Stimulated activated CD8-positive, alpha-beta memory T cell treated with anti-CD3 and anti-CD28 coated beads, Interleukin-7, amount 100 ng/mL, for 4 hours (primary cell): ENCODE measurements around the gene RGL2.

Experiments used
- DNase-seq, 2 donors: peaks; one replicate each; pipeline ENCODE4 v3.0.0-alpha.2; 2020; ENCODE audit warnings: low read depth in 2 of 2

The RGL2 gene

DNA sequence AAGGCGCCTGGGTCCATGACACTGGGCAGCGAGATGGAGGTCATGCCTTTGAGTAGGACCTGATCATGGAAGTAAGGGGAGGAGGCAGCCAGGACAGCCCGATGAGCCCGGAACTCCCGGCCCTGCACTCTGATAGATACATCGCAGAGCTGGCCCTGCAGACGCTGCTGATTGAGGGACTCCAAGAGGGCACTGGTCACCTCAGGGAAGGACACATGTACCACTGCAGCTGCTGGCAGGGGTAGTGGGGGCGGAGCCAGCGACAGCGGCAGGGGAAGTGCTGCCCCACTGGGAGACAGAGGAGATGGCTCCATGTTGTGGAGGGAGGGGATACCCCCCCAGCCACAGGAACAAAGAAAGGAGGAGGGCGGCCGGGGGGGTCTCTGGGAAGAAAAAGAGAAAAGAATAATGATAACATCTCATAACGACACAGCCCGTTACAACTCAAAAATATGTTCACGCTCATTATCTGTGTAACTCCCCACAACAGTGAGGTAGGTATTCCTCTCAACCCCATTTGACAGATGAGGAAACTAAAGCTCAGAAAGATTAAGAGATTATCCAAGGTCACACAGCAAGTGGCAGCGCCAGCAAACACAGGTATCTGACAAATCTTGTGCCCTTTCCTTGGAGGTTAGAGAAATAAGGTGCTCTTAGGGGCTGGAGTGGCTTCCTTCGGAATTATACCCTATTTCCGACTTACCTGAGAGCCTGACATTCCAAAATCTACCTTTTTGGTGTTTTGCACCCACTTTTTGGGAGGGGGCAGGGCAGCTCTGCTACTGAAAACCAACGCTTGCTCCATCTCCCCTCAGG is 18.1 kb upstream of the RGL2 start:
- DNase-seq, result no peak

GRCh38 chr6:33315793-33316602 is 17.3 kb upstream of the RGL2 start:
- DNase-seq, result no peak

DNA sequence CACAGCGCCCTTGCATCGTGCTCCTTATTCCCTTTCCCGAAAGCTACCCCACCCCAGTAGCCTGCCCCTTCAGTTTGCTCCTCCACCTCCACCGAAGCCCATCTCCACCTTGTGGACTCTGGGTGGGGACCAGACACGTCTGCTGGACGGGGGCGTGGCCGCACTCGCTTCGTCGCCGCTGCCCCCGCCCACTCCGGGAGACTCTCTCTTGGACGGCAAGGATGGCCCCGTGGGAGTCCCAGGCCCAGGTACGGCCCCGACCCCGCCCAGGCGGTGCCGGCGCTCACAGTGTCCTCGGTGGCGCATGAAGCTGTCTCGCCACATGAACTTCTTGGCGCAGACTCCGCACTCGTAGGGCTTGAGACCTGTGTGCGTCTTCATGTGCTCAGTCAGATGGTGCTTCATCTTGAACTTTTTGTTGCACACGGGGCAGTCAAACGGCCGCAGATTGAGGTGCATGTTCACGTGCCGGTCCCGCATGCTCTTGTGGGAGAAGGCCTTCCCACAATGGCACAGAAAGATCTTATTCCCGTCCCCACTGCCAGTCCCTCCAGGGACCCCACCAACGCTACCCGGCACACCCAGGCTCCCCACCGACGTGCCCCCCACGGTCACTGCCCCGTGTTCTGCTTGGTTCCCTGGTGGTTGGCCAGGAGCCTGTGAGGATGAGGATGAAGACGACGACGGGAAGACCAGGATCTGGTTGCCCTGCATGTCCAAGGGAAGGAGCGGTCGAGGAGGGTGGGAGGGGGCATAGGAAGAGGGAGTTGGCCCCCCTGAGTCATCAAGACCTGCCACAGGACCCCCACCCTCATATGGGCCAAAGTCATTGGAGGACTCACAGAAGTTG is 16.4 kb upstream of the RGL2 start:
- DNase-seq, result no peak

GRCh38 chr6:33314515-33314942 is 15.8 kb upstream of the RGL2 start:
- peak; percentile 57 to 62 for DNase-seq

DNA sequence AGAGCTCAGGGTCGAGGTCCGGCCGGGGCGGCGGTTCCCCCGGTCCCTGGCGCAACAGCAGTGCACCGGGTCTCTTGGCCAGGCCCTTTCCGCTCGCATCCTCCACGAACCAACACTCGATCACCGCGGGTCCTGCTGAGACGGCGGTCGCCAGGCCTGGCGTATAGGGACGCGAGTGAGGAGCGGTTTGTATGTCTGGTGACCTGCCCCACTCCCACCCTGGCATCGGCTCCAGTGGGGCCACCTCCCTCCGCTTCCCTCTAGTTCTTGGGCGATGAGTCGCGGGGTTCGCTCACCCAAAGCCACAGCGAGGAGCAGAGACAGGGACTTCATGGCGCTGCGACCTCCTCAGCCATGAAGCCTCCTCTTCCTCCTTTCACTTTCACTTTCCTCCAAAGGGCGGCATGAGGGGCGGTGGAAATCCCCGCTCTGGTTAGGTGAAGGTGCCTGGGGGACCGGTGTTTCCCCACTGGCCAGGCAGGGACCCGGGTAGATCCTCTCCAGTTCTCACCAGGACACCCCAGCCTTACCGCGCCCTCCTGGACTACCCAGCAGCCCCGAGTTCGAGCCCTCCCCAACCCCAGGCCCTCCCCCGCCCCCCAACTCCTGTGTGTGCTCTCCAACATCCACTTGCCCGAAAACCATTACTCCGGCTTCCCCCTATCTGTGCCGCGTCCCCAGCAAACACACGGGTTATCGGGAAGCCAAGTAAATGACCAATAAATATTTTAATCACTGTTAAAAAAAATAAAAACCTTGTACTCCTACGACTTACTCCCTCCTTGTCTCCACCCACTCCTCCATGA is 15.2 kb upstream of the RGL2 start, which contains the start of gene TAPBP:
Gene TAPBP (minus strand): TSS at position 370 of the 806 bp plus-strand sequence. CDS start 37 bp downstream, at position 333.
- peak; percentile 83 to 87 for DNase-seq

DNA sequence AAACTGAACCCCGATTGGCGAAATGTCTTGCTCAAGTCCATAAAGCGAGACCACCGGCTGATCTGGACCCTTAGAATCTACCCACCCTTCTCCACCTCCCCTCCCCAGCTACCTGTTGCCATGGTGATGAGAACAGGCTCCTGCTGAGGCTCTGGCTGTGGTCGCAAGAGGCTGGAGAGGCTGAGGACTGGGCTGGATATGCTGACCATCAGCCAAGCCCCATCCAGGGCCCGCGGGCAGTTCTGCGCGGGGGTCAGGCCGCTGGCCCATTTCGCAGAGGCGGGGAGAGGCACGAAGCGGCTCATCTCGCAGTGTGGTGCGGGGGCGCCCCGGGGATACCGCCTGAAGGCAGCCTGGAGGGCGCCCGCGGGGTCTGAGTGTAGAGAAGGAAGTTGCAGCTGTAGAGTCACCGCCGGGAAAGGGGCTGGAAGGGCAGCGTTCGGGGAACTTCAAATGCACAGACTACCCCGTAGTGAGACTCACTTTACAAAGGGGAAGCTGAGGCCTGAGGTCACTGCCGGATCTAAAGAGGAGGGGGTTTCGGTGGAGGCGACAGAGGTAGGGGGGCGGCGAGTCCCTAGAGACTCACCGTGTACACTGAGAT is 14.5 kb upstream of the RGL2 start:
- DNase-seq, result peak in 1 of 2 donors; percentile 55

GRCh38 chr6:33312361-33313104 is 13.8 kb upstream of the RGL2 start:
- peak; percentile 76 to 77 for DNase-seq

DNA sequence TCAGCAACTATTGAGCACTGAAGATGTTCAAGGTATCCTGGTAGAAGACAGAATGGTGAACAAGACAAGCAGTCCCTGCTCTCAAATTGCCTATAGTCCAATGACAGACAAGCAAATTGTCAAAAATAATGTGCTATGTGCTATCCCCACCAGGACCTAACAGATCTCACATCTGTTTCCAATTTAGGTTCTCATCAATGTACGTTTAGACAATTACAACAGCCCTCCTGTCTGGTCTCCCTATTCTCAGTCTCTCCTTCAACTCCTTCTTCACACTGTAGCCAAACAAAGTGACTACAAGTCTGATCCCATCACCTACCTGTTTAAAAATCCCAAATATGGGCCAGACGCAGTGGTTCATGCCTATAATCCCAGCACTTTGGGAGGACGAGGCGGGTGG is 7.6 kb upstream of the RGL2 start:
- no peak for DNase-seq

GRCh38 chr6:33305052-33305451 is 6.3 kb upstream of the RGL2 start:
- DNase-seq, result no peak

DNA sequence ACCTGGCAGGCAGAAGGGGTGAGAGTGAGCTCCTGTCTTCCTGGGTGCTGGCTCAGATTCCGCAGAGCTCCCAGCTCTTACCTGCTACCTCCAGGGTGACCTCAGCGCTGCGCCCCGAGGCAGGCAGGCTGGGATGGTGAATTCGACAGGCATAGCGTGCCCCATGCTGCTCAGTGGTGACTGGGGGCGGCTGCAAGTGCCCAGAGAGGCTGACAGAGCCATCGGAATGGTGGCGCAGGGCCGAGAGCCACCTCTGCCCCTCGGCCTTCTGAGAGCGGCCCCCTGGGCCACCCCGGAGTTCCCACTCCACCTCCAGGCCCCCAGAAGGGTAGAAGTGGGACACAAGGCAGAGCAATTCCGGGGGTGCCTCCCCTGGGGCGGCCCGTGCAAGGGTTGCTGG is 5.5 kb upstream of the RGL2 start:
- DNase-seq, result no peak

DNA sequence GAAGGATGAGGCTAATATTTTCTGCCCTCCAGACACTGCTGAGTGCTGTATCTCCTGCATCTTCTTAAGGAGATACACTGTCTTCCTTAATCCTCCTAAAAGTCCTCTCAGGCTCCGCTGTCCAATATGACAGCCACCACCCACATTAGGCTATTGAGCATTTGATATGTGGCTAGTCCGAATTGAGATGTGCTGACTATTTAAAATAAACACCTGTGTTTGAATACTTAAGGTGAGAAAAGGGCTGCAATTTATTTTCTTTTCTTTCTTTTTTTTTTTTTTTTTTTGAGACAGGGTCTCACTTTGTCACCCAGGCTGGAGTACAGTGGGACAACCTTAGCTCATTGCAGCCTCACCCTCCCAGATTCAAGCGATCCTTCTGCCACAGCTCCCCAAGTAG is 3.1 kb upstream of the RGL2 start:
- no peak for DNase-seq

GRCh38 chr6:33299237-33299944 is 649 bp upstream of the RGL2 start:
- peak; percentile 86 to 90 for DNase-seq

DNA sequence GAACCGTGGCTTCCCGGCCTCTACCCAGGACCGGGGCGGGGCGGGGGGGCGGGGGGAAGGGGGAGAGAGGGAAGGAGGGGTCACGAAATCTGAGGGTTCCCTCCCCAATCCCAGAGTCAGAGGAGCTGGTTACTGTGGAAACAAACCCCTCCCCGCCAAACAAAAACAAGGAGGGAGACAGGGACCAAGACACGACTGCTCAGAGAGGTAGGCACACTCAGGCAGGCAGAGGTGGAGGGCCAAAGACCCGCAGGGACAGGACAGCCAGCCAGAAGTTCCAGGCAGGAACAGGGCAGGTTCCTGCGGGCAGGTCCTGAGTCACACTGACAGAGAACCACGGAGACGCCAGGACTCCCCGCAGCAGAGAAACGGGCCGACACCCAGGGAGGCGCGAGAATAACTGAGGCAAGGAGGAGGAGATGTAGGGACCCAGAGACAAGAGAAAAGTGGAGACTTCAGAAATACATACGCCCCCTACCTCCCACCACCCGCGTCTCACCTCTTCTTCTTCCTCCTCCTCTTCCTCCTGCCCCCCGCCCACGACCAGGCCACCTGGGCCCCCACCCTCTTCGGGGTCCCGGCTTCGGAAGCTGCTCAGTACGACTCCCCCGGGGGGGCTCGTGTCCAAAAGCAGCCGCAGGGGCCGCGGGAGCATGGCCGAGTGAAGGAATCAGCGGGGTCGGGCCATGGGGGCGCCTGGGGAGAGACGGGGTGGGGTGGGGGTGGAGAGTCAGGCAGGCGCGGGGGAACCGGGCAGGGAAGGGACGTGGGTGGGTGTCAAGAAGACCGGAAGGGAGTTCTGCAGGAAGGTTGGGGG is 578 bp downstream of the RGL2 start:
- DNase-seq, result peak; percentile 17 to 31

DNA sequence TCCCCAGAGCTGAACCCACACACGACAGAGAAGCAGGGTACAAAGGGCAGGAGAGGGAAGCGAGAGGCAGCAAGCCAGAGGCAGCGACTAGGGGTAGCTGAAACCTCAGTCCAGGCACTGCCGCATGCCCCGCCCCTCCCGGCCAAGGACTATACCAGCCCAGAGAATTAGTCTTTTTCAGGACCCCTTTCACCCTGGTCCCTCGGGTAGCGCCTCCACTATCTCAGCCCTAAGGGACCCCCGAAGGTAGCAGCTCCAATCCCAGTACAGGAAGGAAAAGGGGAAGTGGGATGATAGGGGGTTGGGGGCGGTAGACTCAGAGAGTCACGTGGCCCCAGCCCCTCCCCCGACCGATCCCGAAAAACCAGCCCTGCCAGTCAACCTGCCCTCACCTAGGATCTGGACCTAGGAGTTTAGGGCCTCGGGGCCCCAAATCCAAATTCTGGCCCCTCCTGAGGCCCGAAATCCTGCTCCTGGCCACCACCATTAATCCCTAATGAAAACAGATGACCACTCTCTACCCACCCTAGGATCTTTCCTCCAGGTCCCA is 1.3 kb downstream of the RGL2 start:
- no peak for DNase-seq

- DNase-seq, result no peak
Observed at GRCh38 chr6:33296797-33297405, 1.8 kb downstream of the RGL2 start.

DNA sequence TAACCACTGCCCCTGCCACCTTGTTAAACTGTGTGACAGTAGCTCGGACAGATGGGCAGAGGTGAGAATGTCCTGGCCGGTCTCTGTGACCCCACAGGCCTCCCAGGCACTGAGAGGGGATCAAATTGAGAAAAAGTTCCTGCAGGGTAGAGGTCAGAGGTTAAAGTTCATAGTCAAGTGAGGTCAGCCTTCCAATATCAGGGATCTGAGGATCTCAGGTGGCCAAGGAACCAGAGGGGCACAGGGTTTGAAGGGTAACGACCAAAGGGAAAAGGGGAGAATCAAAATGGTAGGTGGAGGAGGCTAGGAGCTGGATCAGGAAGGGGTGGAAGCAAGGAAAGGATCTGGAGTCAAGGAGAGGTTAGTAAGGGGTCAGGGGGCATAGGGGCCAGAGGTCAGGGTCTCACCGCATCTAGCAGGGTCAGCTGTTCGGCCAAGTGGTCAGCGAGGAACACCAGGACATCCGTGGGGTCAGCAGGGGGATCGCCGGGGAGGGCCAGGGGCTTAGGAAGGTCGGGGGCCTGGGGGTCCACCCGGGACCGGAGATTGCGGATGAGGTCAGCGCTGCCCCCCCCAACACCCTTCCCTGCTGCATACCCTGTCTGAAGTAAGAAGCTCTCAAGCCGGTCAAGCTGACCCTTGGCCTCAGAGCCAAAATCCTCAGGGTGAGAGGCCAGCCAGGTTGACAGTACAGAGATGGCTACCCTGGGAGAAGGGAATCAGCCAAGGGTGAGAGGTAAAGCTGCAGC is 2.9 kb downstream of the RGL2 start:
- DNase-seq, result no peak
